BLaER1 treated with 17β-estradiol and CSF1 and Interleukin-3, amounts not matched to agents 10 nM and 100 nM (cell line): ENCODE results near the gene ASPSCR1.
"Not testable (repeated sequence)": the region's sequence is repeated elsewhere in the genome, so short reads cannot be mapped to it uniquely, and the experiment has no call there.

Source experiments
- H3K27ac ChIP-seq, 11 experiments: shearing (Covaris generic); formaldehyde crosslinking; 2 replicates each; pipeline ENCODE4 v1.8.1; 2022
- H3K27me3 ChIP-seq, 11 experiments: shearing (Covaris generic); formaldehyde crosslinking; 2 replicates each; pipeline ENCODE4 v1.8.1; 2022
- H3K36me3 ChIP-seq, 11 experiments: shearing (Covaris generic); formaldehyde crosslinking; 2 replicates each; pipeline ENCODE4 v1.8.1; 2022
- H3K4me1 ChIP-seq, 10 experiments: shearing (Covaris generic); formaldehyde crosslinking; 2 replicates each; pipeline ENCODE4 v1.8.1; 2022
- H3K4me2 ChIP-seq, 11 experiments: shearing (Covaris generic); formaldehyde crosslinking; 2 replicates each; pipeline ENCODE4 v1.8.1; 2022
- H3K4me3 ChIP-seq, 10 experiments: shearing (Covaris generic); formaldehyde crosslinking; 2 replicates each; pipeline ENCODE4 v1.8.1; 2022
- H3K9ac ChIP-seq, 11 experiments: shearing (Covaris generic); formaldehyde crosslinking; 2 replicates each; pipeline ENCODE4 v1.8.1; 2022
- H3K9me3 ChIP-seq, 11 experiments: shearing (Covaris generic); formaldehyde crosslinking; replicated peaks in 1 of 11; 2 replicates each; pipeline ENCODE4 v1.8.1; 2022
- H4K20me1 ChIP-seq, 11 experiments: shearing (Covaris generic); formaldehyde crosslinking; 2 replicates each; pipeline ENCODE4 v1.8.1; 2022
- Cebpa-rat ChIP-seq, 11 experiments: shearing (Covaris generic); IDR thresholded peaks; 2 replicates each; pipeline ENCODE4 v1.8.1; 2022

Gene ASPSCR1

GRCh38 chr17:81950501-81950900 is 26.9 kb upstream of the ASPSCR1 start:
- Histone ChIP-seq H3K9ac (no peak overlapping the region), H3K27ac (no peak overlapping the region), H3K27me3 (no peaks in the 10 kb centered on the region), H3K4me1 (peaks cover 0 to 13% (median 3%) of the 10 kb centered on the region in 10 experiments; a peak in 7 of 20 replicates), H3K4me3 (no peak overlapping the region), H3K9me3 (no peaks in the 10 kb centered on the region), H4K20me1 (no peaks in the 10 kb centered on the region), H3K36me3 (no peaks in the 10 kb centered on the region), H3K4me2 (no peak overlapping the region)
- no peak for TF ChIP-seq Cebpa-rat (IDR thresholded peaks at IDR 0.05)

- peak overlapping the region in 1 of 11 experiments; percentile 7; a peak in 2 of 22 replicates for H3K4me2 ChIP-seq
- no peak for TF ChIP-seq Cebpa-rat (IDR thresholded peaks at IDR 0.05)
- H3K27ac ChIP-seq, result no peak overlapping the region
- H3K36me3 ChIP-seq, result no peaks in the 10 kb centered on the region
- peaks cover 0 to 10% (median 3%) of the 10 kb centered on the region in 10 experiments; a peak in 7 of 20 replicates for H3K4me1 ChIP-seq
- peaks cover 0 to 5% (median 3%) of the 10 kb centered on the region in 11 experiments; a peak in 10 of 22 replicates for H3K27me3 ChIP-seq
- no peak overlapping the region for H3K9ac ChIP-seq
- no peaks in the 10 kb centered on the region for H4K20me1 ChIP-seq
- H3K9me3 ChIP-seq, result no peaks in the 10 kb centered on the region
- no peak overlapping the region for H3K4me3 ChIP-seq
Observed at GRCh38 chr17:81951785-81952684, 25.4 kb upstream of the ASPSCR1 start.

DNA sequence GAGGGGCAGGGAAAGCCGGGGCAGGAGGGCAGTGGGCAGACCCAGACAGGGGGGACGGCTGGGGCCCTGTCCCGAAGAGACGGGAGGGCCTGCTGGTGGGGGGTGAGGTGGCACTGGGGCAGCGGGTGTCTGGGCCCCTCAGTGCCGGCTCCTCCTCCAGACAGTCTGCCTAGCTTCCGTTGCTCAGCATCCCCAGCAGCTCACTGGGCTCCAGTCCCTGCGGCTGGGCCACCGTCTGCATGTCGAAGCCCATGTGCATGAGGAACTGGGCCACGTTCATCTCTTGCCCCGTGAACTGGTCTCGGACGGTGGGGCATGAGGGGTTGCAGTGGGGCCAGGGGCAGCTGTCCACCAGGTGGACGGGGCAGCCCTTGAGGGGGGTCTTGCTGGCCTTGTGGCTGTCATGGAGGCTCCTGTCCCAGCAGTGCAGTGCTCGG is 24.6 kb upstream of the ASPSCR1 start:
- Histone ChIP-seq H4K20me1 (no peaks in the 10 kb centered on the region), H3K4me1 (peaks cover 0 to 10% (median 3%) of the 10 kb centered on the region in 10 experiments; a peak in 7 of 20 replicates), H3K4me2 (peak overlapping the region in 2 of 11 experiments; percentile 7 to 12; a peak in 3 of 22 replicates), H3K4me3 (no peak overlapping the region), H3K27me3 (peaks cover 5 to 13% (median 11%) of the 10 kb centered on the region in 11 experiments), H3K27ac (no peak overlapping the region), H3K9ac (no peak overlapping the region), H3K9me3 (no peaks in the 10 kb centered on the region), H3K36me3 (no peaks in the 10 kb centered on the region)
- TF ChIP-seq Cebpa-rat (IDR thresholded peaks at IDR 0.05), result no peak

DNA sequence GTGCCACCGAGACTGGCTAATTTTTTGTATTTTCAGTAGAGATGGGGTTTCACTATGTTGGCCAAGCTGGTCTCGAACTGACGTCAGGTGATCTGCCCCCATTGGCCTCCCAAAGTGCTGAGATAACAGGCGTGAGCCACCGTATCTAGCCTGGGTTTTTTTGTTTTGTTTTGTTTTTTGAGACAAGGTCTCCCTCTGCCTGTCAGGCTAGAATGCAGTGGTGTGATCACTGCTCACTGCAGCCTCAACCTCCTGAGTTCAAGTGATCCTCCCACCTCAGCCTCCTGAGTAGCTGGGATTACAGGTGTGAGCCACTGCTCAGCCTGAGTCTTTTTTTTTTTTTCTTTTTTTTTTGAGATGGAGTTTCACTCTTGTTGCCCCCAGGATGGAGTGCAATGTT is 24.0 kb upstream of the ASPSCR1 start:
- not testable (repeated sequence) for H3K9ac ChIP-seq, H3K9me3 ChIP-seq, H3K36me3 ChIP-seq, H3K4me3 ChIP-seq, H3K4me1 ChIP-seq, H4K20me1 ChIP-seq, H3K4me2 ChIP-seq, H3K27ac ChIP-seq
- peaks cover 11 to 19% (median 17%) of the 10 kb centered on the region in 11 experiments for H3K27me3 ChIP-seq

- no peak for TF ChIP-seq Cebpa-rat (IDR thresholded peaks at IDR 0.05)
- Histone ChIP-seq H3K4me1 (peaks cover 0 to 13% (median 7%) of the 10 kb centered on the region in 10 experiments; a peak in 13 of 20 replicates), H3K27ac (no peak overlapping the region), H3K9ac (no peak overlapping the region), H3K27me3 (peaks cover 21 to 29% (median 26%) of the 10 kb centered on the region in 11 experiments), H3K4me3 (no peak overlapping the region), H3K9me3 (no peaks in the 10 kb centered on the region), H3K4me2 (no peak overlapping the region), H3K36me3 (no peaks in the 10 kb centered on the region), H4K20me1 (peaks cover 0 to 14% (median 0%) of the 10 kb centered on the region in 11 experiments; a peak in 4 of 22 replicates)
Observed at GRCh38 chr17:81954131-81955057, 23.0 kb upstream of the ASPSCR1 start.

GRCh38 chr17:81955058-81955681 is 22.3 kb upstream of the ASPSCR1 start:
- Histone ChIP-seq H3K36me3 (no peaks in the 10 kb centered on the region), H3K27me3 (peaks cover 28 to 37% (median 34%) of the 10 kb centered on the region in 11 experiments), H4K20me1 (peaks cover 0 to 18% (median 4%) of the 10 kb centered on the region in 11 experiments; a peak in 15 of 22 replicates), H3K9ac (no peak overlapping the region), H3K4me3 (no peak overlapping the region), H3K4me2 (no peak overlapping the region), H3K27ac (no peak overlapping the region), H3K4me1 (peaks cover 4 to 19% (median 15%) of the 10 kb centered on the region in 10 experiments; a peak in 19 of 20 replicates), H3K9me3 (no peaks in the 10 kb centered on the region)
- no peak for TF ChIP-seq Cebpa-rat (IDR thresholded peaks at IDR 0.05)

GRCh38 chr17:81955756-81956544 is 21.5 kb upstream of the ASPSCR1 start:
- no peak for TF ChIP-seq Cebpa-rat (IDR thresholded peaks at IDR 0.05)
- peaks cover 0 to 26% (median 11%) of the 10 kb centered on the region in 11 experiments; a peak in 15 of 22 replicates for H4K20me1 ChIP-seq
- no peaks in the 10 kb centered on the region for H3K9me3 ChIP-seq
- peaks cover 12 to 27% (median 23%) of the 10 kb centered on the region in 10 experiments; a peak in 19 of 20 replicates for H3K4me1 ChIP-seq
- H3K4me3 ChIP-seq, result no peak overlapping the region
- H3K36me3 ChIP-seq, result no peaks in the 10 kb centered on the region
- peaks cover 36 to 45% (median 42%) of the 10 kb centered on the region in 11 experiments for H3K27me3 ChIP-seq
- H3K9ac ChIP-seq, result peak overlapping the region in 1 of 11 experiments; percentile 37; a peak in 2 of 22 replicates
- no peak overlapping the region for H3K27ac ChIP-seq
- no peak overlapping the region for H3K4me2 ChIP-seq
